Measurements from ENCODE around the gene PPME1. TPM values are rescaled to one million over a fixed set of nuclear protein-coding genes. Genes with fewer than 3 reads are reported as not detected.
"Not testable (repeated sequence)": the region's sequence is repeated elsewhere in the genome, so short reads cannot be mapped to it uniquely, and the experiment has no call there.

Gene PPME1
- total RNA-seq: 10 to 100 TPM; 32.3 to 55.3 (median 38.8) TPM

- TF ChIP-seq POLR2A (IDR thresholded peaks at IDR 0.05) (peak in 1 of 2 donors; percentile 91), CTCF (IDR thresholded peaks at IDR 0.05) (peak in 3 of 6 experiments; percentile 18 to 34 (median 27))
- Histone ChIP-seq H3K4me3 (replicated peaks in 1 of 3) (peak within 1 kb of the TSS; percentile 31 to 70 (median 58)), H3K27ac (peak within 1 kb of the TSS; percentile 82 to 90 (median 83)), H3K9me3 (no peaks in the 10 kb centered on the region), H3K4me1 (peaks cover 24 to 27% of the 10 kb centered on the region in 2 donors), H3K27me3 (no peaks in the 10 kb centered on the region), H3K36me3 (peaks cover 0 to 8% of the 10 kb centered on the region in 2 donors)
- intact Hi-C loops (cut with DNase I): loop anchor here (10.0 kb wide), 1 partner anchor 206 kb away; no protein-coding TSS in a partner anchor
- peak; percentile 99 for DNase-seq
- 0 to 1% methylated on average over 47 to 49 of the region's 68 CpGs for WGBS, 2 donors
These were observed at the start of gene PPME1, which contains the start of gene C2CD3 for GRCh38 chr11:74170694-74171629. TSS of gene PPME1 (plus strand) at chr11:74171289. CDS start at chr11:74171422, 133 bp downstream. TSS of gene C2CD3 (minus strand) at chr11:74171002. CDS start at chr11:74170792, 210 bp downstream.

- H3K27ac ChIP-seq: no peak overlapping the region
- peaks cover 3 to 19% of the 10 kb centered on the region in 2 donors for H3K4me1 ChIP-seq
- intact Hi-C loops (cut with DNase I): no loop called here
- WGBS, 2 donors: 94 to 95% methylated on average over 5 of the region's 5 CpGs
- H3K4me3 ChIP-seq (replicated peaks in 1 of 3): no peak overlapping the region
- H3K9me3 ChIP-seq: no peaks in the 10 kb centered on the region
- H3K27me3 ChIP-seq: no peaks in the 10 kb centered on the region
- H3K36me3 ChIP-seq: no peaks in the 10 kb centered on the region
- no peak for DNase-seq
- no peak for TF ChIP-seq POLR2A (IDR thresholded peaks at IDR 0.05)
- TF ChIP-seq CTCF (IDR thresholded peaks at IDR 0.05): no peak
These were observed 49.3 kb upstream of the PPME1 start for GRCh38 chr11:74121804-74122203.

GRCh38 chr11:74123008-74123448, 48.1 kb upstream of the PPME1 start:
- TF ChIP-seq POLR2A (IDR thresholded peaks at IDR 0.05): no peak
- no peak for TF ChIP-seq CTCF (IDR thresholded peaks at IDR 0.05)
- Histone ChIP-seq H3K36me3 (no peaks in the 10 kb centered on the region), H3K27ac (no peak overlapping the region), H3K27me3 (no peaks in the 10 kb centered on the region), H3K4me1 (peaks cover 3 to 15% of the 10 kb centered on the region in 2 donors), H3K9me3 (no peaks in the 10 kb centered on the region), H3K4me3 (replicated peaks in 1 of 3) (no peak overlapping the region)
- DNase-seq: no peak
- intact Hi-C loops (cut with DNase I): no loop called here

GRCh38 chr11:74129121-74129520, 42.0 kb upstream of the PPME1 start:
- DNase-seq: not testable (repeated sequence)

GRCh38 chr11:74132833-74133232, 38.3 kb upstream of the PPME1 start:
- TF ChIP-seq CTCF (IDR thresholded peaks at IDR 0.05): no peak
- no peak for TF ChIP-seq POLR2A (IDR thresholded peaks at IDR 0.05)
- Histone ChIP-seq H3K27ac (no peak overlapping the region), H3K27me3 (no peaks in the 10 kb centered on the region), H3K9me3 (no peaks in the 10 kb centered on the region), H3K4me3 (replicated peaks in 1 of 3) (no peak overlapping the region), H3K4me1 (peaks cover 7 to 14% of the 10 kb centered on the region in 2 donors), H3K36me3 (peaks cover 4 to 5% of the 10 kb centered on the region in 2 donors)
- no peak for DNase-seq
- WGBS, 2 donors: 96 to 98% methylated on average over 3 of the region's 3 CpGs
- intact Hi-C loops (cut with DNase I): no loop called here

More at GRCh38 chr11:74129121-74129520, 42.0 kb upstream of the PPME1 start:
- H3K27me3 ChIP-seq; H3K4me1 ChIP-seq; H3K36me3 ChIP-seq; H3K9me3 ChIP-seq; H3K4me3 ChIP-seq (replicated peaks in 1 of 3); H3K27ac ChIP-seq; intact Hi-C loops (cut with DNase I): not testable (repeated sequence)
- 98 to 99% methylated on average over 15 to 22 of the region's 33 CpGs for WGBS, 2 donors
